Measurements from ENCODE around the gene PIK3AP1. TPM values are rescaled to one million over a fixed set of nuclear protein-coding genes. Genes with fewer than 3 reads are reported as not detected.

The PIK3AP1 gene
- total and polyA plus RNA-seq, 2 of the 13 experiments (the other 11 are each of a cell fraction or from before 2014, with no cell fraction given) = 3.6 to 13.8 TPM

DNA sequence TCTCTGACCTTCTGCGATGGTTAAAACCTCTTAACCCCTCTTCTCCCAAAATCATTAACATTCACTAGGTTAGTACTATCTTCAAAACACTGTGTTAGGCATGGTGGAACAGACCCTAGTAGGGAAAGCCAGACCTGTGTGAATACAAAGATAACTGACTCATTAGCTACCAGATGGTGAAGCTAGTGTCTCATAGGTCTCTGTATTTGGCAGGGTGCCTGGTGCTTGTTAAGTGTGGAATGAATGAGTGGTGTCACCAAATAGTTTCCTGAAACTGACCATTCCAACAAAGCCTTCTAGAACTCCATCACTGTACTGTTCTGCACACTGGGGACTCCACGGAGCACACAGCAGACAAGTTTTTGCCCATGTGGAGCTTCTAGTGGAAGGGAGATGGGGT lies 105.8 kb downstream of the PIK3AP1 start (continued):
- TF ChIP-seq, protein P1, sequence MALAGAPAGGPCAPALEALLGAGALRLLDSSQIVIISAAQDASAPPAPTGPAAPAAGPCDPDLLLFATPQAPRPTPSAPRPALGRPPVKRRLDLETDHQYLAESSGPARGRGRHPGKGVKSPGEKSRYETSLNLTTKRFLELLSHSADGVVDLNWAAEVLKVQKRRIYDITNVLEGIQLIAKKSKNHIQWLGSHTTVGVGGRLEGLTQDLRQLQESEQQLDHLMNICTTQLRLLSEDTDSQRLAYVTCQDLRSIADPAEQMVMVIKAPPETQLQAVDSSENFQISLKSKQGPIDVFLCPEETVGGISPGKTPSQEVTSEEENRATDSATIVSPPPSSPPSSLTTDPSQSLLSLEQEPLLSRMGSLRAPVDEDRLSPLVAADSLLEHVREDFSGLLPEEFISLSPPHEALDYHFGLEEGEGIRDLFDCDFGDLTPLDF (CRISPR knock-in tag; IDR thresholded peaks at IDR 0.05) = no peak

DNA sequence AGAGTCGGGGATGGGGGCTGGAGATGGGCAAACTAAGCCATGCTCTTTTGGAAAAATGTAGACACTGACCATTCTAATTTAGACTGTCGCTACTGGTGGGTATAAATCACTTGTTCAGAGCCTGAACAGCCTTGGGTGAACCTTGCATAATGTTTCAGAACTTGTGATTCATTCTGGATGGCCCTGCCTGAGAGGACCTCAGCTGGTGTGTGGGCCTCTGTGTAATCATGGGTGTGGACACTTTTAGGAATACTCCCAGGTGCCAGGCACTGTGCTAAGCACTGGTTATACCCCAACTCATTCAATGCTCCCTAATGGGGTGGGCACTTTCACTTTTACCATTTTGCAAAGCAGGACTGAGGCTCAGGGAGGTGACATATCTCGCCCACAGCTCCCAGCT lies 106.7 kb downstream of the PIK3AP1 start:
- CTCF ChIA-PET (ENCODE audit: low intra/inter-chr PET ratio, low total read pairs) = no interaction called here
- Histone ChIP-seq H2AFZ (ENCODE audit: low read length) (no peak overlapping the region), H3K27me3 (ENCODE audit: control insufficient read depth in 1 of 2, insufficient read depth in 2 of 2, low read length in 2 of 2) (no peaks in the 10 kb centered on the region), H3K4me2 (ENCODE audit: low read depth, low read length) (no peak overlapping the region), H4K20me1 (ENCODE audit: insufficient read depth, low read length) (no peaks in the 10 kb centered on the region), H3K4me3 (replicated peaks in 1 of 3; ENCODE audit: insufficient read depth in 1 of 3, low read depth in 2 of 3, low read length in 3 of 3) (no peak overlapping the region), H3K27ac (ENCODE audit: extremely low read length, insufficient read depth, low read length) (no peak overlapping the region), H3K4me1 (ENCODE audit: insufficient read depth, low read length) (peaks cover 50% of the 10 kb centered on the region), H3K79me2 (ENCODE audit: insufficient read depth, low read length) (no peaks in the 10 kb centered on the region), H3K36me3 (replicated peaks in 1 of 2; ENCODE audit: control insufficient read depth in 1 of 2, insufficient read depth in 2 of 2, low read length in 2 of 2) (no peaks in the 10 kb centered on the region), H3K9me3 (ENCODE audit: low read length) (no peaks in the 10 kb centered on the region), H3K9ac (ENCODE audit: insufficient read depth, low read depth, low read length) (no peak overlapping the region)
- ATAC-seq = no peak
- BruUV-seq (replicated peaks) = no TSS peak
- no peak for FAIRE-seq
- in situ Hi-C loops (cut with HindIII; ENCODE audit: extremely low pct_ligation_motif_present, low pct_unique_long_range_greater_than_20kb) = no loop called here
- POLR2A ChIA-PET = no interaction called here
- intact Hi-C loops (cut with micrococcal nuclease; ENCODE audit: unreplicated experiment) = loop anchor here (2.0 kb wide), 1 partner anchor 25 kb away; no protein-coding TSS in a partner anchor
- 94% methylated on average over 2 of the region's 3 CpGs for WGBS (ENCODE audit: low lambda C conversion rate)
- DNase-seq (ENCODE audit: low spot score) = no peak
- TF ChIP-seq ZNF598 (CRISPR knock-in tag; IDR thresholded peaks at IDR 0.05; ENCODE audit: borderline replicate concordance) (no peak), ZC3H13 (CRISPR knock-in tag; IDR thresholded peaks at IDR 0.05) (no peak), MTF2 (CRISPR knock-in tag; IDR thresholded peaks at IDR 0.05; ENCODE audit: borderline replicate concordance) (no peak), KLF13 (CRISPR knock-in tag; IDR thresholded peaks at IDR 0.05) (no peak), ZFP36L1 (CRISPR knock-in tag; IDR thresholded peaks at IDR 0.05) (no peak), GLI4 (CRISPR knock-in tag; IDR thresholded peaks at IDR 0.05; ENCODE audit: borderline replicate concordance) (no peak)
- TF ChIP-seq, protein P2, sequence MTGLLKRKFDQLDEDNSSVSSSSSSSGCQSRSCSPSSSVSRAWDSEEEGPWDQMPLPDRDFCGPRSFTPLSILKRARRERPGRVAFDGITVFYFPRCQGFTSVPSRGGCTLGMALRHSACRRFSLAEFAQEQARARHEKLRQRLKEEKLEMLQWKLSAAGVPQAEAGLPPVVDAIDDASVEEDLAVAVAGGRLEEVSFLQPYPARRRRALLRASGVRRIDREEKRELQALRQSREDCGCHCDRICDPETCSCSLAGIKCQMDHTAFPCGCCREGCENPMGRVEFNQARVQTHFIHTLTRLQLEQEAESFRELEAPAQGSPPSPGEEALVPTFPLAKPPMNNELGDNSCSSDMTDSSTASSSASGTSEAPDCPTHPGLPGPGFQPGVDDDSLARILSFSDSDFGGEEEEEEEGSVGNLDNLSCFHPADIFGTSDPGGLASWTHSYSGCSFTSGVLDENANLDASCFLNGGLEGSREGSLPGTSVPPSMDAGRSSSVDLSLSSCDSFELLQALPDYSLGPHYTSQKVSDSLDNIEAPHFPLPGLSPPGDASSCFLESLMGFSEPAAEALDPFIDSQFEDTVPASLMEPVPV (CRISPR knock-in tag; IDR thresholded peaks at IDR 0.05) = no peak
- TF ChIP-seq, protein P3, sequence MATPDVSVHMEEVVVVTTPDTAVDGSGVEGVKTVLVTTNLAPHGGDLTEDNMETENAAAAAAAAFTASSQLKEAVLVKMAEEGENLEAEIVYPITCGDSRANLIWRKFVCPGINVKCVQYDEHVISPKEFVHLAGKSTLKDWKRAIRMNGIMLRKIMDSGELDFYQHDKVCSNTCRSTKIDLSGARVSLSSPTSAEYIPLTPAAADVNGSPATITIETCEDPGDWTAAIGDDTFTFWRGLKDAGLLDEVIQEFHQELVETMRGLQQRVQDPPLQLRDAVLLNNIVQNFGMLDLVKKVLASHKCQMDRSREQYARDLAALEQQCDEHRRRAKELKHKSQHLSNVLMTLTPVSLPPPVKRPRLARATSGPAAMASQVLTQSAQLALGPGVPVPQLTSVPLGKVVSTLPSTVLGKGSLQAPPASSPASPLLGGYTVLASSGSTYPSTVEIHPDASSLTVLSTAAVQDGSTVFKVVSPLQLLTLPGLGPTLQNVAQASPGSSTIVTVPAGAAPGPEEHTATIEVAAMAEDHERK (CRISPR knock-in tag; IDR thresholded peaks at IDR 0.05; ENCODE audit: low read depth) = no peak
- TF ChIP-seq, protein P4, sequence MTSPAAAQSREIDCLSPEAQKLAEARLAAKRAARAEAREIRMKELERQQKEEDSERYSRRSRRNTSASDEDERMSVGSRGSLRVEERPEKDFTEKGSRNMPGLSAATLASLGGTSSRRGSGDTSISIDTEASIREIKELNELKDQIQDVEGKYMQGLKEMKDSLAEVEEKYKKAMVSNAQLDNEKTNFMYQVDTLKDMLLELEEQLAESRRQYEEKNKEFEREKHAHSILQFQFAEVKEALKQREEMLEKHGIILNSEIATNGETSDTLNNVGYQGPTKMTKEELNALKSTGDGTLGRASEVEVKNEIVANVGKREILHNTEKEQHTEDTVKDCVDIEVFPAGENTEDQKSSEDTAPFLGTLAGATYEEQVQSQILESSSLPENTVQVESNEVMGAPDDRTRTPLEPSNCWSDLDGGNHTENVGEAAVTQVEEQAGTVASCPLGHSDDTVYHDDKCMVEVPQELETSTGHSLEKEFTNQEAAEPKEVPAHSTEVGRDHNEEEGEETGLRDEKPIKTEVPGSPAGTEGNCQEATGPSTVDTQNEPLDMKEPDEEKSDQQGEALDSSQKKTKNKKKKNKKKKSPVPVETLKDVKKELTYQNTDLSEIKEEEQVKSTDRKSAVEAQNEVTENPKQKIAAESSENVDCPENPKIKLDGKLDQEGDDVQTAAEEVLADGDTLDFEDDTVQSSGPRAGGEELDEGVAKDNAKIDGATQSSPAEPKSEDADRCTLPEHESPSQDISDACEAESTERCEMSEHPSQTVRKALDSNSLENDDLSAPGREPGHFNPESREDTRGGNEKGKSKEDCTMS (CRISPR knock-in tag; conservative IDR thresholded peaks at IDR 0.05) = no peak
- TF ChIP-seq, protein P5, sequence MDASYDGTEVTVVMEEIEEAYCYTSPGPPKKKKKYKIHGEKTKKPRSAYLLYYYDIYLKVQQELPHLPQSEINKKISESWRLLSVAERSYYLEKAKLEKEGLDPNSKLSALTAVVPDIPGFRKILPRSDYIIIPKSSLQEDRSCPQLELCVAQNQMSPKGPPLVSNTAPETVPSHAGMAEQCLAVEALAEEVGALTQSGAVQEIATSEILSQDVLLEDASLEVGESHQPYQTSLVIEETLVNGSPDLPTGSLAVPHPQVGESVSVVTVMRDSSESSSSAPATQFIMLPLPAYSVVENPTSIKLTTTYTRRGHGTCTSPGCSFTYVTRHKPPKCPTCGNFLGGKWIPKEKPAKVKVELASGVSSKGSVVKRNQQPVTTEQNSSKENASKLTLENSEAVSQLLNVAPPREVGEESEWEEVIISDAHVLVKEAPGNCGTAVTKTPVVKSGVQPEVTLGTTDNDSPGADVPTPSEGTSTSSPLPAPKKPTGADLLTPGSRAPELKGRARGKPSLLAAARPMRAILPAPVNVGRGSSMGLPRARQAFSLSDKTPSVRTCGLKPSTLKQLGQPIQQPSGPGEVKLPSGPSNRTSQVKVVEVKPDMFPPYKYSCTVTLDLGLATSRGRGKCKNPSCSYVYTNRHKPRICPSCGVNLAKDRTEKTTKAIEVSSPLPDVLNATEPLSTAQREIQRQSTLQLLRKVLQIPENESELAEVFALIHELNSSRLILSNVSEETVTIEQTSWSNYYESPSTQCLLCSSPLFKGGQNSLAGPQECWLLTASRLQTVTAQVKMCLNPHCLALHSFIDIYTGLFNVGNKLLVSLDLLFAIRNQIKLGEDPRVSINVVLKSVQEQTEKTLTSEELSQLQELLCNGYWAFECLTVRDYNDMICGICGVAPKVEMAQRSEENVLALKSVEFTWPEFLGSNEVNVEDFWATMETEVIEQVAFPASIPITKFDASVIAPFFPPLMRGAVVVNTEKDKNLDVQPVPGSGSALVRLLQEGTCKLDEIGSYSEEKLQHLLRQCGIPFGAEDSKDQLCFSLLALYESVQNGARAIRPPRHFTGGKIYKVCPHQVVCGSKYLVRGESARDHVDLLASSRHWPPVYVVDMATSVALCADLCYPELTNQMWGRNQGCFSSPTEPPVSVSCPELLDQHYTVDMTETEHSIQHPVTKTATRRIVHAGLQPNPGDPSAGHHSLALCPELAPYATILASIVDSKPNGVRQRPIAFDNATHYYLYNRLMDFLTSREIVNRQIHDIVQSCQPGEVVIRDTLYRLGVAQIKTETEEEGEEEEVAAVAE (CRISPR knock-in tag; IDR thresholded peaks at IDR 0.05; ENCODE audit: borderline replicate concordance) = no peak
